H1 (cell line): ENCODE measurements around the gene CENPX. TPM values are rescaled to one million over a fixed set of nuclear protein-coding genes. Genes with fewer than 3 reads are reported as not detected.

ENCODE experiments used
- CTCF ChIA-PET: fragments of 300-600 bp; sonication (Branson Sonifier 250); formaldehyde crosslinking; loops from one replicate; lab custom pipeline; 2021; ENCODE audit not compliant: partially characterized antibody; lab: Charles Lee
- POLR2A ChIA-PET: fragments of 300-600 bp; sonication (Branson Sonifier 250); formaldehyde crosslinking; loops from one replicate; lab custom pipeline; 2021; ENCODE audit warnings: inconsistent platforms; ENCODE audit not compliant: partially characterized antibody; lab: Charles Lee
- DNase-seq, 2 experiments: peaks; one replicate each; pipeline versions ENCODE4 v3.0.0 to v3.0.0-alpha.2; 2010 to 2022; ENCODE audit warnings: low spot score in 2 of 2, low read depth in 1 of 2, mixed read lengths in 1 of 2
- FAIRE-seq: peaks from 2 replicates; lab custom pipeline; 2011; peaks lifted over from hg19 to GRCh38; lab: Jason Lieb, UNC
- H2AFZ ChIP-seq: 2 replicates; pipeline ENCODE4 v1.8.1; 2012; ENCODE audit warnings: low read length, inconsistent platforms
- H2AK5ac ChIP-seq: 2 replicates; pipeline ENCODE4 v1.6.1; 2013; ENCODE audit warnings: low read depth, low read length
- H2BK120ac ChIP-seq: replicated peaks from 2 replicates; pipeline ENCODE3; 2013; ENCODE audit warnings: low read depth, low read length, inconsistent platforms
- H2BK12ac ChIP-seq: 2 replicates; pipeline ENCODE4 v1.6.1; 2013; ENCODE audit warnings: low read depth, low read length
- H2BK15ac ChIP-seq: 2 replicates; pipeline ENCODE4 v1.6.1; 2013; ENCODE audit warnings: low read length
- H2BK20ac ChIP-seq: 2 replicates; pipeline ENCODE4 v1.6.1; 2013; ENCODE audit warnings: low read length
- H2BK5ac ChIP-seq: 2 replicates; pipeline ENCODE4 v1.6.1; 2013; ENCODE audit warnings: low read depth, low read length
- H3K14ac ChIP-seq: 2 replicates; pipeline ENCODE4 v1.6.1; 2013; ENCODE audit warnings: inconsistent platforms; ENCODE audit not compliant: insufficient read length
- H3K18ac ChIP-seq: 2 replicates; pipeline ENCODE4 v1.6.1; 2013; ENCODE audit warnings: low read length; ENCODE audit errors: extremely low read depth
- H3K23ac ChIP-seq: 2 replicates; pipeline ENCODE4 v1.6.1; 2013; ENCODE audit warnings: inconsistent platforms; ENCODE audit not compliant: insufficient read length
- H3K23me2 ChIP-seq: 2 replicates; pipeline ENCODE4 v1.6.1; 2013; ENCODE audit warnings: low read depth, low read length
- H3K27ac ChIP-seq: 2 replicates; pipeline ENCODE4 v1.6.1; 2011; ENCODE audit warnings: low read depth, low read length, inconsistent platforms
- H3K27me3 ChIP-seq, 4 experiments: replicated peaks in 1 of 4; 1 replicate in 1 of 4; 2 replicates in 3 of 4; pipeline versions ENCODE4 v1.6.1 to v1.8.1; 2011 to 2013; ENCODE audit warnings: low read length in 3 of 4, mild to moderate bottlenecking in 3 of 4, inconsistent platforms in 2 of 4, mixed read lengths in 2 of 4, moderate library complexity in 1 of 4; ENCODE audit not compliant: control insufficient read depth in 3 of 4, insufficient read depth in 3 of 4; ENCODE audit errors: extremely low read depth in 1 of 4
- H3K36me3 ChIP-seq, 4 experiments: 2 replicates each; pipeline versions ENCODE4 v1.6.1 to v1.8.1; 2011 to 2013; ENCODE audit warnings: mild to moderate bottlenecking in 4 of 4, low read length in 3 of 4, moderate library complexity in 2 of 4, control low read depth in 1 of 4, inconsistent platforms in 1 of 4; ENCODE audit not compliant: insufficient read depth in 4 of 4, control insufficient read depth in 2 of 4
- H3K4ac ChIP-seq: replicated peaks from 2 replicates; pipeline ENCODE3; 2013; ENCODE audit warnings: low read length, low read depth, mixed read lengths, inconsistent platforms; ENCODE audit not compliant: insufficient read length
- H3K4me1 ChIP-seq, 4 experiments: replicated peaks in 1 of 4; 1 replicate in 1 of 4; 2 replicates in 3 of 4; pipeline versions ENCODE4 v1.6.1 to v1.8.1; 2011 to 2013; ENCODE audit warnings: low read length in 3 of 4, inconsistent platforms in 2 of 4, mixed read lengths in 1 of 4; ENCODE audit not compliant: insufficient read depth in 4 of 4, control insufficient read depth in 3 of 4
- H3K4me2 ChIP-seq, 2 experiments: 2 replicates each; pipeline versions ENCODE4 v1.6.1 to v1.8.1; 2011 to 2013; ENCODE audit warnings: low read depth in 2 of 2, low read length in 2 of 2, control low read depth in 1 of 2, inconsistent platforms in 1 of 2, mild to moderate bottlenecking in 1 of 2; ENCODE audit not compliant: insufficient read depth in 1 of 2
- H3K4me3 ChIP-seq, 4 experiments: fragments of 200-600, 300-600 bp in 1 of 4; sonication (generic), shearing (Covaris generic), sonication (Bioruptor Twin) in 1 of 4; 2 replicates each; pipeline versions ENCODE4 v1.5.1 to v1.8.1; 2011 to 2016; ENCODE audit warnings: low read length in 4 of 4, low read depth in 3 of 4, control low read depth in 2 of 4, inconsistent platforms in 2 of 4, mild to moderate bottlenecking in 2 of 4, mixed read lengths in 1 of 4, moderate library complexity in 1 of 4; ENCODE audit not compliant: insufficient read depth in 2 of 4; ENCODE audit errors: extremely low read depth in 1 of 4
- H3K56ac ChIP-seq: replicated peaks from 2 replicates; pipeline ENCODE3; 2013; ENCODE audit warnings: low read depth, mild to moderate bottlenecking, mixed read lengths, low read length, inconsistent platforms; ENCODE audit not compliant: insufficient read length
- H3K79me1 ChIP-seq: 2 replicates; pipeline ENCODE4 v1.6.1; 2013; ENCODE audit warnings: low read depth, low read length, control low read depth
- H3K79me2 ChIP-seq, 2 experiments: 2 replicates each; pipeline versions ENCODE4 v1.6.1 to v1.8.1; 2012 to 2013; ENCODE audit warnings: low read length in 2 of 2, mild to moderate bottlenecking in 2 of 2, inconsistent platforms in 1 of 2; ENCODE audit not compliant: insufficient read depth in 2 of 2, control insufficient read depth in 1 of 2
- H3K9ac ChIP-seq, 4 experiments: replicated peaks in 1 of 4; 1 replicate in 1 of 4; 2 replicates in 3 of 4; pipeline versions ENCODE4 v1.6.1 to v1.8.1; 2011 to 2013; ENCODE audit warnings: low read depth in 3 of 4, low read length in 3 of 4, control low read depth in 2 of 4, mild to moderate bottlenecking in 2 of 4, moderate library complexity in 2 of 4, inconsistent platforms in 1 of 4; ENCODE audit errors: extremely low read depth in 1 of 4
- H3K9me3 ChIP-seq, 2 experiments: 2 replicates each; pipeline versions ENCODE4 v1.6.1 to v1.8.1; 2012 to 2013; ENCODE audit warnings: mild to moderate bottlenecking in 2 of 2, moderate library complexity in 2 of 2, control low read depth in 1 of 2, inconsistent platforms in 1 of 2, low read depth in 1 of 2, low read length in 1 of 2, mixed read lengths in 1 of 2; ENCODE audit not compliant: insufficient read depth in 2 of 2
- H4K20me1 ChIP-seq, 2 experiments: replicated peaks in 1 of 2; 2 replicates each; pipeline versions ENCODE3 to v1.8.1; 2011 to 2013; ENCODE audit warnings: inconsistent platforms in 2 of 2, low read length in 2 of 2, mild to moderate bottlenecking in 1 of 2; ENCODE audit not compliant: insufficient read depth in 2 of 2, control insufficient read depth in 1 of 2
- H4K5ac ChIP-seq: 2 replicates; pipeline ENCODE4 v1.6.1; 2013; ENCODE audit warnings: low read length, low read depth, mixed read lengths, inconsistent platforms; ENCODE audit not compliant: insufficient read length
- H4K8ac ChIP-seq: 2 replicates; pipeline ENCODE4 v1.8.0; 2013; ENCODE audit warnings: mild to moderate bottlenecking, moderate library complexity, low read length, inconsistent platforms; ENCODE audit not compliant: insufficient read depth; ENCODE audit errors: extremely low read depth
- H4K91ac ChIP-seq: replicated peaks from 2 replicates; pipeline ENCODE3; 2013; ENCODE audit warnings: low read length, mixed read lengths, inconsistent platforms; ENCODE audit not compliant: insufficient read length
- BCL11A ChIP-seq, 2 experiments: IDR thresholded peaks; one replicate each; pipeline ENCODE4 v1.6.1; 2011; ENCODE audit warnings: low read depth in 2 of 2, low read length in 2 of 2, mild to moderate bottlenecking in 2 of 2
- BRCA1 ChIP-seq: IDR thresholded peaks from 2 replicates; pipeline ENCODE4 v1.6.1; 2012; ENCODE audit warnings: low read depth, low read length, improper control_type of control experiment
- CEBPB ChIP-seq: IDR thresholded peaks from 2 replicates; pipeline ENCODE4 v1.6.1; 2012; ENCODE audit warnings: low read depth, low read length
- CHD2 ChIP-seq: IDR thresholded peaks from 2 replicates; pipeline ENCODE4 v1.6.1; 2012; ENCODE audit warnings: low read length, improper control_type of control experiment
- CREB1 ChIP-seq: IDR thresholded peaks from 2 replicates; pipeline ENCODE4 v1.6.1; 2012; ENCODE audit warnings: inconsistent platforms
- JUND ChIP-seq: IDR thresholded peaks from 2 replicates; pipeline ENCODE4 v1.6.1; 2011; ENCODE audit warnings: mild to moderate bottlenecking, improper control_type of control experiment, low read length
- KDM5A ChIP-seq: fragments of 200-600 bp; IDR thresholded peaks from 2 replicates; pipeline ENCODE4 v1.7.1; 2012; ENCODE audit warnings: mild to moderate bottlenecking, low read length, inconsistent platforms, mixed read lengths
- NRF1 ChIP-seq: IDR thresholded peaks from 2 replicates; pipeline ENCODE4 v1.6.1; 2011; ENCODE audit warnings: mild to moderate bottlenecking, low read depth, low read length, improper control_type of control experiment
- POLR2A ChIP-seq, 2 experiments: IDR thresholded peaks; 1 replicate in 1 of 2; 2 replicates in 1 of 2; pipeline ENCODE4 v1.6.1; 2011; ENCODE audit warnings: low read depth in 2 of 2, low read length in 2 of 2, mild to moderate bottlenecking in 2 of 2; ENCODE audit errors: control extremely low read depth in 1 of 2
- RAD21 ChIP-seq, 2 experiments: IDR thresholded peaks in 1 of 2; conservative IDR thresholded peaks in 1 of 2; 2 replicates each; pipeline ENCODE4 v1.6.1; 2011; ENCODE audit warnings: low read depth in 2 of 2, low read length in 2 of 2, improper control_type of control experiment in 1 of 2, inconsistent platforms in 1 of 2, mild to moderate bottlenecking in 1 of 2, moderate library complexity in 1 of 2
- RNF2 ChIP-seq: fragments of 200-900, 300-1000 bp; sonication (generic); IDR thresholded peaks from 2 replicates; pipeline ENCODE4 v1.7.1; 2016; ENCODE audit warnings: borderline replicate concordance, low read depth, mild to moderate bottlenecking, antibody characterized with exemption, low read length; ENCODE audit not compliant: poor library complexity, severe bottlenecking; ENCODE audit errors: missing control alignments
- SIX5 ChIP-seq: IDR thresholded peaks from 2 replicates; pipeline ENCODE4 v1.6.1; 2011; ENCODE audit warnings: mild to moderate bottlenecking, low read depth, low read length
- TAF1 ChIP-seq: IDR thresholded peaks from 2 replicates; pipeline ENCODE4 v1.6.1; 2011; ENCODE audit warnings: mild to moderate bottlenecking, low read depth, low read length
- YY1 ChIP-seq: IDR thresholded peaks from 2 replicates; pipeline ENCODE4 v1.6.1; 2011; ENCODE audit warnings: low read depth, mild to moderate bottlenecking, low read length
- ZNF274 ChIP-seq: IDR thresholded peaks from 2 replicates; pipeline ENCODE4 v1.7.0; 2012; ENCODE audit warnings: low read length, borderline replicate concordance; ENCODE audit errors: extremely low read depth
- WGBS, 2 experiments: shearing (Covaris generic) in 1 of 2; methylation state at CpG; one replicate each; pipeline versions ENCODE4 v1.1.6 to v1.1.7; 2013 to 2015; ENCODE audit warnings: low lambda C conversion rate in 2 of 2, mixed read lengths in 2 of 2, inconsistent platforms in 1 of 2, low coverage in 1 of 2, missing lambda C conversion rate in 1 of 2; ENCODE audit not compliant: insufficient replicate concordance in 2 of 2, insufficient coverage in 1 of 2, insufficient read length in 1 of 2; ENCODE audit errors: extremely low coverage in 1 of 2, missing lambda C conversion rate in 1 of 2; 5-methylcytosine and 5-hydroxymethylcytosine counted together
- polyA plus RNA-seq, 7 experiments: library from polyadenylated mRNA; depleted of rRNA in 3 of 7; stranded (reverse) in 5 of 7; unstranded in 2 of 7; fragments of >200 nt in 5 of 7; fragments of 200-250 nt in 2 of 7; gene quantifications; 1 replicate in 5 of 7; 2 replicates in 1 of 7; 4 replicates in 1 of 7; pipeline versions ENCODE4 v1.2.1 to v1.2.3, GENCODE V29; 2011 to 2013; ENCODE audit warnings: missing spikeins in 2 of 7, mixed read lengths in 2 of 7
- total RNA-seq: library from RNA; stranded (reverse); fragmentation: NEBNext Ultra II Directional; extraction: Animal tissue kit (Norgen Biotek cat#: 25700); gene quantifications from 2 replicates; pipeline ENCODE4 v1.2.1, GENCODE V29; 2021

CENPX gene
- total and polyA plus RNA-seq, 2 of the 8 experiments (the other 6 are each of a cell fraction or from before 2014, with no cell fraction given): 116 to 122 TPM

DNA sequence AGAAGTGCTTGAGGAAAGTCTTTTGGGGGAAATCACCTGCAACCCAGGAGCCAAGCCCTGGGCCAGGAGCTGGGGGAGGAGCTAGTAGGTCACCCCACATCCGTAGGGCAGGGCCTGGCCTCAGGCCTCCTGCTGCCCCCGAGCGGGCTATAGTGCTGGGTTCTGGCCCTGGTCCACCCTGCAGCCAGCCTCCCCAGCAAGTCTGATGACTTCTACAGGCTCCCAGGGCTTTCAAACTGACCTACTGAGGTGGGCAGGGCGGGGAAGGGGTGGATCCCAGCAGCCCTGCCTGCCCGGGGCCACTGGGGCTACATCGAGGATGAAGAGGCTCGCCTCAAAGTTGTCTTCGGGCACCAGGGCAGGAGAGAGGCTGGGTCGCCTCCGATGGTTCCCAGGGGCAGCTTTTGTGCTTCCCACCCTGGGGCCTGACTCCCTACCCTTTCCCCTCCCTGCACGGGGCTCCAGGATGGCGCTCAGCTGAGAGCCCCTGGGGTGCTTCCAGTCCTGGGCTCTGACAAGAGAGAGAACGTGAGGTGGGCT lies 5.0 kb downstream of the CENPX start:
- POLR2A ChIA-PET: interaction anchor here (1.0 to 2.8 kb wide), 9 partner anchors 9 to 83 kb away, joined by 3 to 9 read pairs (median 5); no protein-coding TSS in a partner anchor
- 83% methylated on average over 10 of the region's 13 CpGs; no CpG with 5 or more reads in 1 of the 2 experiments for WGBS, 2 experiments
- CTCF ChIA-PET: interaction anchor here (0.6 to 4.7 kb wide), 10 partner anchors 10 to 186 kb away, joined by 3 to 29 read pairs (median 4); partner anchors contain the start of genes NOTUM and RAC3
- TF ChIP-seq CEBPB (no peak), TAF1 (no peak), KDM5A (no peak), BRCA1 (no peak), CREB1 (no peak), BCL11A (IDR thresholded peaks at IDR 0.05; ENCODE audit: low read depth in 2 of 2, low read length in 2 of 2) (no peak), ZNF274 (no peak), POLR2A (IDR thresholded peaks at IDR 0.05; ENCODE audit: control extremely low read depth in 1 of 2, low read depth in 2 of 2, low read length in 2 of 2) (no peak), NRF1 (no peak), RAD21 (IDR thresholded peaks at IDR 0.05 in 1 of 2, conservative IDR thresholded peaks at IDR 0.05 in 1 of 2; ENCODE audit: low read depth in 2 of 2, low read length in 2 of 2) (no peak), RNF2 (no peak), JUND (no peak), CHD2 (no peak), YY1 (no peak), SIX5 (no peak)

More for the DNA sequence above, 5.0 kb downstream of the CENPX start:
- Histone ChIP-seq H3K4me3 (no peak overlapping the region), H3K27ac (no peak overlapping the region), H3K27me3 (no peaks in the 10 kb centered on the region), H3K4me1 (peaks cover 0 to 10% (median 6%) of the 10 kb centered on the region in 4 experiments; a peak in 5 of 7 replicates), H2AK5ac (no peak overlapping the region), H3K14ac (no peak overlapping the region), H3K79me2 (peaks cover 0 to 12% of the 10 kb centered on the region in 2 experiments; a peak in 1 of 4 replicates), H4K5ac (no peak overlapping the region), H3K56ac (no peak overlapping the region), H3K23ac (no peak overlapping the region), H2BK5ac (no peak overlapping the region), H2BK120ac (no peak overlapping the region), H3K23me2 (peaks cover 6% of the 10 kb centered on the region; the same call in 1 of the 2 replicates), H3K4ac (no peak overlapping the region), H3K9me3 (no peaks in the 10 kb centered on the region), H4K20me1 (peaks cover 9 to 18% of the 10 kb centered on the region in 2 experiments), H2BK12ac (no peak overlapping the region), H3K9ac (no peak overlapping the region), H4K91ac (no peak overlapping the region), H3K4me2 (no peak overlapping the region), H2AFZ (no peak overlapping the region), H4K8ac (peak overlapping the region; percentile 71), H3K18ac (no peak overlapping the region; the same call in 1 of the 2 replicates), H2BK20ac (no peak overlapping the region), H2BK15ac (no peak overlapping the region), H3K36me3 (no peaks in the 10 kb centered on the region), H3K79me1 (peaks cover 4% of the 10 kb centered on the region; the same call in 1 of the 2 replicates)
- no peak for DNase-seq
- no peak for FAIRE-seq
